Testis (tissue), 2 donors: ENCODE measurements around the gene KCNIP1.

Experiments
- CTCF ChIP-seq, 3 experiments: fragments of 450-650 bp in 2 of 3; fragments of 200-600 bp in 1 of 3; sonication (generic) in 1 of 3; IDR thresholded peaks; one replicate each; pipeline ENCODE4 v1.5.1; 2016 to 2019; ENCODE audit warnings: antibody characterized with exemption in 3 of 3, mild to moderate bottlenecking in 2 of 3, moderate library complexity in 1 of 3
- POLR2A ChIP-seq: fragments of 450-650 bp; IDR thresholded peaks from one replicate; pipeline ENCODE4 v1.6.1; 2017; ENCODE audit warnings: antibody characterized with exemption, mild to moderate bottlenecking, moderate library complexity

GRCh38 chr5:170603109-170603508, 99.3 kb downstream of the KCNIP1 start:
- TF ChIP-seq POLR2A (no peak), CTCF (IDR thresholded peaks at IDR 0.05) (no peak)
